HG03175 (cell line): ENCODE measurements around the gene IFRD2.
"Not testable (repeated sequence)": the region's sequence is repeated elsewhere in the genome, so short reads cannot be mapped to it uniquely, and the experiment has no call there.

Source experiments
- ATAC-seq: cut with Tn5 transposase; IDR thresholded peaks from one replicate; pipeline ENCODE4 v1.9.1; 2021; ENCODE audit warnings: mild to moderate bottlenecking, moderate library complexity; ENCODE audit not compliant: unreplicated experiment

IFRD2 gene

DNA sequence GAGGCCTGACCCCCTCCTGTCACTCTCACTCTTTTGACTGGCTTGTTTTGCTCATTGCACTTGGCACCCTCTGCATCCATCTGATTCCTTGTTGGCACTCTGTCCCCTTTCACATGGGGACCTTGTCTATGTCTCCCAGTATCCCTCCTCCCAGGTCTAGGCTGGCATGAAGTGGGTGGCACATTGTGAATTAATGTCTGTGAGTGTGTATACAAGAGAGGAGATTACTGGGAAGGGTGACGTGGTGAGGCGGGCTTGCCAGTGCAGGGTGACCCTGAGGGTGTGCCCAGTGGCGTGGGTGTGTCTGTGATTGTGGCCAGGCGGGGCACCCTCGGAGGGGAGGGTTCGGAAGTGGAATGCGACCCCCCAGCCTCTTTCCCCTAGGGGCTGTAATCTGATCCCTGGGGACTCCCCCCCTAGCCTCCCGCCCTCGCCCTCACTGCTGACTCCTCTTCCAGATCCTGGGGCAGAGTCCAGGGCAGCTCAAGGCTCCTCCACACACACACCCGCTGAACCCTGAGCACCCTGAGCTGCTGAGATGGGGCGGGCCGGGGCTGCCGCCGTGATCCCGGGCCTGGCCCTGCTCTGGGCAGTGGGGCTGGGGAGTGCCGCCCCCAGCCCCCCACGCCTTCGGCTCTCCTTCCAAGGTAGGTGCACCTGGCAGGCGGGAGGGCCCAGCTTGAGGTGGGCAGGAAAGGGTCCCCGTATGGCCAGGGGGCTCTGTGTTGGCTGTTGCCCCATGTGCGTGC, 23.4 kb downstream of the IFRD2 start, which contains the start of gene SEMA3B:
TSS of gene SEMA3B (plus strand) at position 445 of the 749 bp plus-strand sequence. CDS start at position 539, 94 bp downstream.
- ATAC-seq: no peak

- no peak for ATAC-seq
Measured at GRCh38 chr3:50268276-50268675, 24.0 kb downstream of the IFRD2 start.

DNA sequence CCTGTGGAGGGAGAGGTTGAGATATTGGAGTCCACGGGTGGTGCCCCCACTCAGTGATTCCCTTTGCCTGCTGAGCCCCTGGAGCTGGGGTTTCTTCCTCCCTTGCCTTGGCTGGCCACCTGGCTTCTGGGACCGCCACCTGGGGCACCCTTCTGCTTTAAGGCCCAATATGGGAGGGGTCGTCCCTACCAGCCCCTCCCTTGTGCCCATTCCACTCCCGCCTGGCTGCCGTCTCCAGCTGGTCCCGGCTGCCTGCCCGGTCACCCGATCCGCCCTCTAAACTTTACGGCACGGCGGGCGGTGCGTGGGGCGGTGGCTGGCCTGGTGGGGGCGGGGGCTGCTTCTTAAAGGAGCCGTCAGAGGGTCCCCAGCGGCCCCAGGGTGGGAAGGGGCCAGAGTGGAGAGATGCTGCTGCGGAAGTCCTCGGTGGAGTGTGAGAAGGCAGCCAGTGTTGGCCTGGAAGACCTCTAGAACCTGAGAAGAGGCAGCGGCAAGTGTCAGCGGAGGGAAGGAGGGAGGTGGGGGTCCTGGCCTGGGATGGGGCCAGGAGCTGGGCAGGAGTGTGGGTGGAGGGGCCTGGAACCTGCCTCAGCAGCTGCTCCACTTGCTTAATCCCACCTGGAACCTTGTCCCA, 24.8 kb downstream of the IFRD2 start:
- no peak for ATAC-seq

GRCh38 chr3:50266836-50267235, 25.4 kb downstream of the IFRD2 start:
- ATAC-seq: no peak

GRCh38 chr3:50266017-50266416, 26.2 kb downstream of the IFRD2 start:
- no peak for ATAC-seq

DNA sequence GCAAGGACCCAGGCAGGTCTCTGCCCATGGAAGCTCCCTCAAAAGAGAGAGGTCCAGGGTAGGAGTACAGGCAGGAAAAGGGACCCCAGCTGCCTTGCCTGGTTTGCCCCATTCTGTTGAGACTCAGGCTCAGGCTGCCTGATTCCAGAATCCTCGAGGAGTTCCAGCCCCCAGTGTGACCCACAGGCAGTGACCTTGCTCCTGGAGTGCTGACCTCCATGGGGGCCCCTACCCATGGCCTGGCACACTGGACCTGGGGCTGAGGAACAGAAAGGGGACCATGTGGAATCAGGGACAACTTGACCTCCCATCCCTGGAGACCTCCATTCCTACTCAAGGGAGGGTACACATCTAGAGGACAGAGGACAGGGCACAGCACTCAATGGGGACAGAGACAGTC, 26.7 kb downstream of the IFRD2 start:
- no peak for ATAC-seq

DNA sequence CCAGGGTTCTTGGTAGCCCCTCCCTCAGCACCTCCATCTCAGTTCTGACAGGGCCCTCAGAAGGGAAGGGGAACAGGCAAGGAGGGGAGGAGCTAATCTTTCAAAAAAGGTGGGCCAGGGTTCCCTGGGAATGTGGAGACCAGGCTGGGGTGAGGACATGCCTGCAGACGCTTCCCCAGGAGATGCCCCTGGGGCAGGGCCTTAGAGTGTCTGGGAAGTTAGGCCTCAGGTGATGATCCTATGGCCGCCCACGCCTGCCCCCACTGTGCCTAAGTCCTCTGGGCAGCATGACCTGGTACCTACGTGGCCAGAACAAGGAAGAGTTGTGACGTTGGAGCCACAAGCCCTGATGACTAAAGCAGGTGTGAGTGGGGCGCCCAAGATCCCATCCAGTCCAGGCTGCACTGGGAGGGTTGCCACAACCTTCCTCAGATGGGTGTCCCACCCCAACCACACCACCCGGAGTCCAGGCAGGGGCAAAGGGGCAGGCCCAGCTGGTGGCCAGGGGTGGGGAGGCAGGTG, 27.2 kb downstream of the IFRD2 start:
- no peak for ATAC-seq

DNA sequence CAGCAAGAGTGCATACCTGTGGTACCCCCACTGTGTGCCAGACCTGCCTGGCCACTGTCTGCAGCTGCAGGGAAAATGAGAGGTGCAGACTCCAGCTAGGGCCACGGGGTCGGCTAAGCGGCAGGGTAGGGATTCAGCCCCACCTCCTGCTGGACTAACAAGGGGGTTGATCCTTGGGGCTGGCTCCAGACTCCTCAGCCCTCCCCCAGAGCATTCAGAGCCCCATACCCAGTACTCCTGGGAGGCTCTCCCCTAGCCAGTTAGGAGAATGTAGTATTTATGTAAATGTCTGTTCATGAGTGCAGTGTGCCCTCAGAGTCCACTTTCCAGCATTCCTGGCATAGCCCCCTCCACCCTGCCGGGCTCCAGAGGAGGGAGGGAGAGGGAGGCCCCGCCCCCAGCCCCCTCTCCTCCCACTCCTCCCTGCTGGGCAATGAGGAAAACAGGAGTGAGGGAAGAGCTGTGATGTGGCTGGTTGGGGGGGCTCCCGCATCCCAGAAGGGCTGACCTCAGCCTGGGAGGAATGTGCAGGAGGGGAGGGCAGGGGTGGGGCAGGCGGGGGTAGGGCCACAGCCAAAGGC, 27.8 kb downstream of the IFRD2 start:
- no peak for ATAC-seq

- no peak for ATAC-seq
Measured at GRCh38 chr3:50263478-50264382, 28.5 kb downstream of the IFRD2 start.

DNA sequence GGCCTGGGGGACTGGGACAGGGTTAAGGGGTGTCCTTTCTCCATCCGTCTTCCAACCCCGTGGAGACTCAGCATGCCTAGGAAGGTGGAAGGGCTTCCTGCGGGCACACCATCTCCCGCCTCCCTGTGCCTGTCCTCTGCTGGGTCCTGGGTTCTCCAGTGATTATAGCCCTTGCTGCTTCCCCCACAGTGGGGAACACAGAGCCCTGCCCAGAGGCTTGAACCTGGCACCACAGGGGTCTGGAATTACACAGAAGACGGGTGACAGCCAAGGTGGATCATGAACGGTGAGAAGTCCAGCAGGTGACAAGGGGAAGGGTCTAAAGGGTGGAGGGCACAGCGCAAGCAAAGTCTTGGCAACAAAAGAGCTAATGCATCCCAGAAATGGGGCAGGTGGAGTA, 29.5 kb downstream of the IFRD2 start:
- no peak for ATAC-seq

DNA sequence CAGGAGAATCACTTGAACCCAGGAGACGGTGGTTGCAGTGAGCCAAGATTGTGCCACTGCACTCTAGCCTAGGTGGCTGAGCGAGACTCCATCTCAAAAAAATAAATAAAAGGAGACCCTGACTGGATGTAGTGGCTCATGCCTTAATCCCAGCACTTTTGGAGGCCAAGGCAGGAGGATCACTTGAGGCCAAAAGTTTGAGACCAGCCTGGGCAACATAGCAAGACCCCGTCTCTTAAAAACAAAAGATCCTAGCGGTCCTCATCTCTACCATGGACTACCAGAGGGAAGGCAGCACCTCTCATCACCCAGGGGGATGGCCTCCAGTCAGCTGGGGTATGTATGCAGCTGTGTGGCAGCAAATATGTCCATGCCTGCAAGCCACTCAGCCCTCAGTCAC, 30.0 kb downstream of the IFRD2 start:
- ATAC-seq: not testable (repeated sequence)

GRCh38 chr3:50261505-50261904, 30.7 kb downstream of the IFRD2 start:
- no peak for ATAC-seq

DNA sequence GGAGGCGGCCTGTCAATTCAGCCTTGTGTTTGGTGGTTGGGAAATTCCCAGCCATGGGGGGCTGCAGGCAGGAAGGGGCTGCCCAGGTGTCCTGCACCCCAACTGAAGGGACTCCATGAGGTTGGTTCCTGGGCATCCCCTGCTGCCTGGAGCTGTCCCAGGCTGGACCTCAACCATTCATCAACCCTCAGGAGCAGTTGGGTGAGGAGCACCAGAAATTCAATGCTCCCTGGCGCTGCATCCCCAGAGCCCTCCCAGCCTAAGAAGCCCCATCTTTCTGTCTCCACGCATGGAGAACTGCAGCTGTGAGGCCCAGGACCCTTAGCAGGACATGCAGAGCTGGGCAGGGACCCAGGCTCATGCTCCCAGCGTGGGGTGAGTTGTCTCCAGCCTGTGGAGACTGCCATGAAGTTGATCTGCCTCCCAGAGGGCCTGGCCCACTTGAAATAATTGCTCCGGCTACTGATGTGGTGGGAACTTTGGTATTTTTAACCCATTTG, 31.2 kb downstream of the IFRD2 start:
- no peak for ATAC-seq

DNA sequence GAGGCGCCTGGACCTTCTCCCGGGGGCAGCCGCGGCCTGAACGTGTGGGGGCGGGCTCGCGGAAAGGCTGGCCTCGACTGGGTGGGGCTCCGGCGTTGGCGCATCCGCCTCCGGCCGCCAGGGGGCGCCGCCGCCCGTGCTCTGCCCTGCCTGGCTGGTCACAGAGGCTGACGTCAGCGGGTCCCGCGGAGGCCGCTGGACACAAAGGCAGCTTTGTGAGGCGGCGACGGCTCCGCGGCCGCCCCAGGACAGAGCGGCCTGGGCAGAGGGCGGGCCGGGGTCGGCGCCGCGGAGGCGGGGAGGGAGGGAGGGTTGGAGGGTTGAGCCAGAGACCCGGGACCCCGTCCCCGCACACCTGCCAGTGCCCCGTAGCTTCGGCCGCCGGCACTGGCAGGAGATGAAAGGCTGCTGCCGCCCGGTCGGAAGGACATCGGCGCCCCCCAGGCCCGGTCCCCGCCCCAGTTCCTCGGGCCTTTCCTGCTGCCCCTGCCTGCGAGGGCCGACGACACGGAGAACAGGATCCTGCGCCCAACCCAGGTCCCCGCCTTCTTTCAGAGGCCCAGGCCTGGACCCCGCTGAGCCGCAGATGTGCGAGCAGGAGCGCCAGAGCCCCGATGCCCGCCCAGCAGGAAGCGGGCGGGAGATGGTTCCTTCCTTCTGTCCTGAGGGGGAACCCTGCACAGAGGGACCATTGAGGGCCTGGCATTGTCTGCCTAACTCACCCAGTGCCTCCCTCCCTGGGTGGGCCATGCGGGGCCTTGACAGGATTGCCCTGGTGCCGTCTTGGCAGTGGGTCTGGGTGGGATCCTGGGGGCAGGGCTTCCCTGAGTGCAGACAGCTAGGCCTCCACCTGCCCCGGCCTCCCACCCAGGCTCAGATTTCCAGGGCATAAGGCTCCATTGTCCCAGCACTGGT, 31.9 kb downstream of the IFRD2 start:
- ATAC-seq: peak; percentile 84

- ATAC-seq: peak; percentile 15
Measured at GRCh38 chr3:50259432-50260026, 32.7 kb downstream of the IFRD2 start.

GRCh38 chr3:50258979-50259378, 33.2 kb downstream of the IFRD2 start:
- no peak for ATAC-seq

DNA sequence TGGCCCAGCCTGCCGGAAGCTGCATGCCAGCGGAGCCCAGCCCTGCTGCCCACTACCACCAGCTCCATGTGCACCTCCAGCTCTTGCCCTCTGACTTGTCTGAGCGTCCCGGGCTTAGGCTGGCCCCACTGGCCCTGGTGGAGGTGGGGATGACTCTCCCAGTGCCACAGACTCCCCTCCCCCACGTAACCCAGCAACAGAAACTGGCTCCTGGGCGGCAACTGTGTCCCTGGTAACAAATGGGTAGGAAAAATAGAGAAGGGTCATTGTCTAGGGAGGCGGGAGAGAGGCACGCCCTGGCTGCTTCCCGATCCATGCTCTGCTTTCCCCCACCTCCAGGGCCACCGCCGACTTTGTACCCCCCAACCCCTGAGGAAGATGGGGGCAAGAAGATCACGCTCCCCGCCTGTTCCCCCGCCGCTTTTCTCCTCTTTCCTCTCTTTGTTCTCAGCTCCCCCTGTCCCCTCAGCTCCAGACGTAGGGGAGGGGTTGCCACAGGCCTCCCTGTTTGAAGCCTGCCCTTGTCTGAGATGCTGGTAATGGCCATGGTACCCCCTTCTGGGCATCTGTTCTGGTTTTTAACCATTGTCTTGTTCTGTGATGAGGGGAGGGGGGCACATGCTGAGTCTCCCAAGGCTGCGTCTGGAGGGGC, 34.1 kb downstream of the IFRD2 start:
- ATAC-seq: no peak

GRCh38 chr3:50256978-50257890, 35.0 kb downstream of the IFRD2 start:
- ATAC-seq: no peak
